HG03520 (cell line): ENCODE results near the gene PPCDC.

ENCODE experiments used
- ATAC-seq: cut with Tn5 transposase; IDR thresholded peaks from one replicate; pipeline ENCODE4 v1.9.1; 2021; ENCODE audit warnings: mild to moderate bottlenecking, moderate library complexity; ENCODE audit not compliant: unreplicated experiment

PPCDC gene

GRCh38 chr15:75008629-75009326 lies 14.6 kb upstream of the PPCDC start:
- no peak for ATAC-seq

GRCh38 chr15:75016431-75016830 lies 7.0 kb upstream of the PPCDC start:
- ATAC-seq = no peak

GRCh38 chr15:75019916-75020315 lies 3.5 kb upstream of the PPCDC start:
- ATAC-seq = no peak

- no peak for ATAC-seq
Measured at GRCh38 chr15:75021341-75021740, 2.0 kb upstream of the PPCDC start.

- ATAC-seq = no peak
Measured at GRCh38 chr15:75022783-75023180, 608 bp upstream of the PPCDC start.

GRCh38 chr15:75023872-75024636 lies 664 bp downstream of the PPCDC start:
- ATAC-seq = no peak

- ATAC-seq = no peak
Measured at GRCh38 chr15:75025107-75025506, 1.7 kb downstream of the PPCDC start.

GRCh38 chr15:75025548-75026260 lies 2.3 kb downstream of the PPCDC start:
- no peak for ATAC-seq

GRCh38 chr15:75027551-75027950 lies 4.2 kb downstream of the PPCDC start:
- no peak for ATAC-seq

- ATAC-seq = no peak
Measured at GRCh38 chr15:75028991-75029377, 5.6 kb downstream of the PPCDC start.

- ATAC-seq = no peak
Measured at GRCh38 chr15:75029378-75030022, 6.1 kb downstream of the PPCDC start.

- no peak for ATAC-seq
Measured at GRCh38 chr15:75030023-75030413, 6.6 kb downstream of the PPCDC start.

GRCh38 chr15:75030424-75030823 lies 7.0 kb downstream of the PPCDC start:
- no peak for ATAC-seq

GRCh38 chr15:75031848-75032247 lies 8.5 kb downstream of the PPCDC start:
- ATAC-seq = no peak

- no peak for ATAC-seq
Measured at GRCh38 chr15:75032395-75032794, 9.0 kb downstream of the PPCDC start.

GRCh38 chr15:75033809-75034208 lies 10.4 kb downstream of the PPCDC start:
- ATAC-seq = no peak

GRCh38 chr15:75034615-75035014 lies 11.2 kb downstream of the PPCDC start:
- no peak for ATAC-seq

GRCh38 chr15:75036212-75036616 lies 12.8 kb downstream of the PPCDC start:
- ATAC-seq = no peak

GRCh38 chr15:75037685-75038084 lies 14.3 kb downstream of the PPCDC start:
- no peak for ATAC-seq

- no peak for ATAC-seq
Measured at GRCh38 chr15:75038231-75038630, 14.8 kb downstream of the PPCDC start.

- peak; percentile 68 for ATAC-seq
Measured at GRCh38 chr15:75042730-75043508, 19.5 kb downstream of the PPCDC start.
